PFSK-1 (cell line): ENCODE data around the gene AGRN.

Experiments used
- FOXP2 ChIP-seq: optimal IDR thresholded peaks from 2 replicates; pipeline ENCODE3; 2011; ENCODE audit warnings: borderline replicate concordance, control low read depth, inconsistent platforms; ENCODE audit not compliant: insufficient read depth; ENCODE audit errors: extremely low read length, extremely low read depth
- POLR2AphosphoS5 ChIP-seq: IDR thresholded peaks from 2 replicates; pipeline ENCODE4 v1.6.1; 2012; ENCODE audit warnings: low read depth, mild to moderate bottlenecking, control low read depth, low read length, moderate library complexity
- SIN3A ChIP-seq: IDR thresholded peaks from 2 replicates; pipeline ENCODE4 v1.6.1; 2012; ENCODE audit warnings: mild to moderate bottlenecking, low read length, moderate library complexity, borderline replicate concordance; ENCODE audit not compliant: insufficient read depth
- TAF1 ChIP-seq: IDR thresholded peaks from 2 replicates; pipeline ENCODE4 v1.6.1; 2012; ENCODE audit warnings: low read length, control low read depth, borderline replicate concordance; ENCODE audit not compliant: insufficient read depth
- TF ChIP-seq, protein P1 (sequence below), 2 experiments: IDR thresholded peaks; 2 replicates each; pipeline versions ENCODE4 v1.6.1 to v1.8.0; 2011 to 2012; ENCODE audit warnings: low read depth in 2 of 2, low read length in 2 of 2, control low read depth in 1 of 2, inconsistent platforms in 1 of 2, mild to moderate bottlenecking in 1 of 2, moderate library complexity in 1 of 2; ENCODE audit not compliant: insufficient read depth in 1 of 2

AGRN gene

DNA sequence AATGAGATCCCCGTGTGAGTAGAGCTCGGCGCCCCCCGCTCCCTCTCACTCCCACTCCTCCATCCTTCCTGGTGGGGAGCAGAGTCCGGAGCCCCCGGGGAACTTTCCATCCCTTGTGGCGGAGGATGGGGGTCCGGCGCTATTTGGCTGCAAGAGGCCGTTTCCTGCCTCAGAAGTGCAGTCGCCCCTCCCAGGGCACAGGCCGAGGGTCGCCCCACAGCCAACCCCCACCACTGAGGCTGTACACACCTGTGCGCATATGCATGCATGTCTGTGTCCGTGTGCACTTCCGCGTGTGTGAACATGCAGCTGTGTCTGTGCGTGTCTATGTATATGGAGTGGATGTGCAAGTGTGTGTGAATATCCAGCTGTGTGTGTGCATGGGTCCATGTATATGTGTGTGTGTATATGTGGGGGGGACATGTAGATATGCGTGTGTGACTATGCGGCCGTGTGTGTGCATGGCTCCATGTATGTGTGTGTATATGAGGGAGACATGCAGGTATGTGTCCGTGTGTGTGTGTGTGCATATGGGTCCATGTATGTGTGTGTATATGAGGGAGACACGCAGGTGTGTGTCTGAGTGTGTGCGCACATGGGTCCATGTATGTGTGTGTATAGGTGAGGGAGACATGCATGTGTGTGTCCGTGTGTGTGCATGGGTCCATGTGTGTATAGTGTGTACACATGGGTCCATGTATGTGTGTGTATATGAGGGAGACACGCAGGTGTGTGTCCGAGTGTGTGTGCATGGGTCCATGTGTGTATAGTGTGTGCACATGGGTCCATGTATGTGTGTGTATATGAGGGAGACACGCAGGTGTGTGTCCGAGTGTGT is 32.3 kb downstream of the AGRN start:
- TF ChIP-seq SIN3A (no peak), TAF1 (no peak), POLR2AphosphoS5 (no peak), FOXP2 (no peak)
- TF ChIP-seq, protein P1, sequence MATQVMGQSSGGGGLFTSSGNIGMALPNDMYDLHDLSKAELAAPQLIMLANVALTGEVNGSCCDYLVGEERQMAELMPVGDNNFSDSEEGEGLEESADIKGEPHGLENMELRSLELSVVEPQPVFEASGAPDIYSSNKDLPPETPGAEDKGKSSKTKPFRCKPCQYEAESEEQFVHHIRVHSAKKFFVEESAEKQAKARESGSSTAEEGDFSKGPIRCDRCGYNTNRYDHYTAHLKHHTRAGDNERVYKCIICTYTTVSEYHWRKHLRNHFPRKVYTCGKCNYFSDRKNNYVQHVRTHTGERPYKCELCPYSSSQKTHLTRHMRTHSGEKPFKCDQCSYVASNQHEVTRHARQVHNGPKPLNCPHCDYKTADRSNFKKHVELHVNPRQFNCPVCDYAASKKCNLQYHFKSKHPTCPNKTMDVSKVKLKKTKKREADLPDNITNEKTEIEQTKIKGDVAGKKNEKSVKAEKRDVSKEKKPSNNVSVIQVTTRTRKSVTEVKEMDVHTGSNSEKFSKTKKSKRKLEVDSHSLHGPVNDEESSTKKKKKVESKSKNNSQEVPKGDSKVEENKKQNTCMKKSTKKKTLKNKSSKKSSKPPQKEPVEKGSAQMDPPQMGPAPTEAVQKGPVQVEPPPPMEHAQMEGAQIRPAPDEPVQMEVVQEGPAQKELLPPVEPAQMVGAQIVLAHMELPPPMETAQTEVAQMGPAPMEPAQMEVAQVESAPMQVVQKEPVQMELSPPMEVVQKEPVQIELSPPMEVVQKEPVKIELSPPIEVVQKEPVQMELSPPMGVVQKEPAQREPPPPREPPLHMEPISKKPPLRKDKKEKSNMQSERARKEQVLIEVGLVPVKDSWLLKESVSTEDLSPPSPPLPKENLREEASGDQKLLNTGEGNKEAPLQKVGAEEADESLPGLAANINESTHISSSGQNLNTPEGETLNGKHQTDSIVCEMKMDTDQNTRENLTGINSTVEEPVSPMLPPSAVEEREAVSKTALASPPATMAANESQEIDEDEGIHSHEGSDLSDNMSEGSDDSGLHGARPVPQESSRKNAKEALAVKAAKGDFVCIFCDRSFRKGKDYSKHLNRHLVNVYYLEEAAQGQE (IDR thresholded peaks at IDR 0.05; ENCODE audit: insufficient read depth in 1 of 2, low read depth in 2 of 2, low read length in 2 of 2) = no peak

DNA sequence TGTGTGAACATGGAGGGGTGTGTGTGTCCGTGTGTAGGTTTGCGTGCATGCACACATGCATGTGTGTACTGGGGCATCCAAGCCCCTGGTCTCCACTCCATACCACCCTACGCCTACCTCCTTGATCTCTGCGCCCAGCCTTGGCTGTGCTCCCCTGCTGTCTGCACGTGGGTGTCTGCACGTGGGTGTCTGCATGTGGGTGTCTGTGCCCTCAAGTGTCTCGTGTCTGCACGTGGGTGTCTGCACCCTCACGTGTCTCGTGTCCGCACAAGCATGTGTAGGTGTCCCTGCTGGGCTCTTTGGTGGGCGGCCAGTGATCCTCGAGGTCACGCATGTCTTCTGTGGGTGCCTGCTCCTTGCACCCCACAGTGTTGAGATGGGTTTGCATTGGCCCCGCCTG is 33.1 kb downstream of the AGRN start:
- TF ChIP-seq TAF1 (no peak), POLR2AphosphoS5 (no peak), FOXP2 (no peak), SIN3A (no peak)
- TF ChIP-seq, protein P1 (IDR thresholded peaks at IDR 0.05; ENCODE audit: insufficient read depth in 1 of 2, low read depth in 2 of 2, low read length in 2 of 2) = no peak

DNA sequence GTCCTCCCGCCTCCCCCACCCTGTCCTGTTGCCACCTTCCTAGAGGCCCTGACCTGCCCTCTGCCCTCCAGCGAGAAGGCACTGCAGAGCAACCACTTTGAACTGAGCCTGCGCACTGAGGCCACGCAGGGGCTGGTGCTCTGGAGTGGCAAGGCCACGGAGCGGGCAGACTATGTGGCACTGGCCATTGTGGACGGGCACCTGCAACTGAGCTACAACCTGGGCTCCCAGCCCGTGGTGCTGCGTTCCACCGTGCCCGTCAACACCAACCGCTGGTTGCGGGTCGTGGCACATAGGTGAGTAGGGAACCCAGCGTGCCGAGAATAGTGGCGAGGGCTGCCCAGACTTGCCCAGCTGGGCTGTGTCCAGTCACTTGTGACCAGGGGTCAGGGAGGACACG is 33.8 kb downstream of the AGRN start:
- TF ChIP-seq, protein P1 (IDR thresholded peaks at IDR 0.05; ENCODE audit: insufficient read depth in 1 of 2, low read depth in 2 of 2, low read length in 2 of 2) = no peak
- TF ChIP-seq FOXP2 (no peak), POLR2AphosphoS5 (no peak), TAF1 (no peak), SIN3A (no peak)

DNA sequence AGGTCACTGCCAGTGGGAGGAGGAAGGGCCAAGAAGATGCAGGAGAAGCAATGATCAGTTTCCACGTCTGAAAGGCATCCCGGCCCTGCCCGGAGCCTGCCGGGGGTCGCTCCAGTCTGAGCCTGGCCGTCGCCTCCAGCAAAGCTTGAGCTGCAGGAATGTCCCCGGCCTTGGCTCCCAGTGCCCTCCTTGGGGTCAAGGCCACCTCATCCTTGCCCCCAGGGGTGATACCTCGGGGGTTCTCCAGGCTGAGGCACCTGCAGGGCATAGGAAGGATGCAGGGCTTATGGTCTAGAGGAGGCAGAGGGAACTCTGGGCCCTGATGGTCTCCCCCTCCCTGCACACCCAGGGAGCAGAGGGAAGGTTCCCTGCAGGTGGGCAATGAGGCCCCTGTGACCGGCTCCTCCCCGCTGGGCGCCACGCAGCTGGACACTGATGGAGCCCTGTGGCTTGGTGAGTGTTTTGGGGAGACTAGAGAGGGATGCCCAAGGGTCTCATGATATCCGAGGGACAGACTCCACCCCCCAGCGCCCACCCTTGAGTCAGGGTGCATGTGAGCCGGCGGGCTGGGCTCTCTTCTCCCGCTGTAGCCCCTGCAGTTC is 34.3 kb downstream of the AGRN start:
- TF ChIP-seq POLR2AphosphoS5 (no peak), SIN3A (no peak), FOXP2 (no peak), TAF1 (no peak)
- TF ChIP-seq, protein P1 (IDR thresholded peaks at IDR 0.05; ENCODE audit: insufficient read depth in 1 of 2, low read depth in 2 of 2, low read length in 2 of 2) = no peak
